Measurements from ENCODE around the gene KAT6B.
"Not testable (repeated sequence)": the region's sequence is repeated elsewhere in the genome, so short reads cannot be mapped to it uniquely, and the experiment has no call there.

KAT6B gene

DNA sequence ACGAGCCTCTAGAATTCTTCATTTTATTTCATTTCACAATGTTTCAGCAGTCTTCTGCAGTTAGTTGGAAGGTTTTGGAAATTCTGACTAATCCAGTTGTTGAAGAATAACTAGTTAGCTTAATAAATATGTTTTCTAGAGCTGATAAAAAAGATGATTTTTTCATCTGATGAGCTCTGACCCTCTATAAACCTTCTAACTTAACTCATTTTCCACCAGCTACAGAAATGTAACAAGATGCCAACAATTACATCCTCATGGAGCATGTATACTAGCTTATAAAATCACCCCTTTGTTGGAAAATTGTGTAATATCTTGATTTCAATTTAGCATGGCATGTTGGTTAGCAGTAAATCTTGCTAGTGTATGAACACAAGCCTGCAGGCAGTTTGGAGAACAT lies 33.1 kb downstream of the KAT6B start:
- no peak for DNase-seq (ENCODE audit: low spot score)

GRCh38 chr10:74862625-74863024 lies 36.2 kb downstream of the KAT6B start:
- no peak for DNase-seq (ENCODE audit: low spot score)

DNA sequence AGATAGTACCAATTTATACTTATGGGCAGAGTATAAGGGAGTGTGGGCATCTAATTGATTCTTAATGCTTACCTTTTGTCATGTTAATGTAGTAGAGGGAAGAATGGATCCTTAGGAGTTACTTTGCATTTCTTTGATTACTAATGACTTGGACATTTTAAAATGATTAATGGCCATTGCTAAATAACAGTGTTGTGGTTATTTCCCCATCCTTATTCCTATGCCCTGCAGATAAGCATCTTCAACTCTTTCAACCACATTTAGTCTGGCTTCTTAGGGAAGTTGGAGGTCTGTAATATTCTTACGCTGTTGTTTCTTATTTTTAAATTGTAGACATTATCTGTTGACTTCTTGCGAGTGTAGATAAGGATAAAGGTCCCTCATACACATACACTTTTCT lies 37.2 kb downstream of the KAT6B start:
- no peak for DNase-seq (ENCODE audit: low spot score)

DNA sequence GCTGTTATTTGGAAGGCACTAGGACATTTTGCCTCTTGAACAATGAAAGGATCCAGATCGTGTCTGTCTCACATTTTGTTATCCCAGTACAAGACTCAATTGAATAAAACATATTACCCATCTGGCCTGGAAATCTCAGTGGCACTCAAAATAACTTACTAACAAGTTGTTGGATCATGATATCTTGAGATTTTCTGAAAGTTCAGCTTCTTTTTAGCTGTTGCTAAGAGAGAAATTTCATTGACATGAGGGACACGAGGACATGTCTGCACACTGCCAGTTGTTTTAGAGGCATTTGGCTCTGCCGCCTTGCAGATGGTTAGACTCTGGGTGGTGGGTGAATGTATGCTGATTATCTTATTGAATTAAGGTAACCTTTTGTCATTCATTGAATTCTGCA lies 41.0 kb downstream of the KAT6B start:
- DNase-seq (ENCODE audit: low spot score): no peak

- DNase-seq (ENCODE audit: low spot score): no peak
These were observed 42.1 kb downstream of the KAT6B start for GRCh38 chr10:74868392-74868977.

- DNase-seq (ENCODE audit: low spot score): no peak
These were observed 43.2 kb downstream of the KAT6B start for GRCh38 chr10:74869635-74870034.

DNA sequence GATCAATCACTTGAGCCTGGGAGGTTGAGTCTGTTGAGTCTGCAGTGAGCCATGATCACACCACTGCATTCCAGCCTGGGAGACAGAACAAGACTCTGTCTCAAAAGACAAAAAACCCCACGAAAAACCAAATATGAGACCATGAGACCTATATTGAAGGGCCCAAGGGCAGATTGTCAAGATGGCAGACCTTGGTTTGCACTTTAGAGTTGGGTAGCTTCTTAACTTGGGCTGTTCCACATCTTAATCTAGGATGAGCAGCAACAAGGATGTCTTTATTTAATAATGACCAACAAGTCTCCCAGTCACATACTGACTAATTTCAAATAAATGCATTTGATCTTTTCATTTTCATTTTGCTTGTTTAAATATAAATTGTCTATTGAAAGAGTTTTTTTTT lies 43.8 kb downstream of the KAT6B start:
- DNase-seq (ENCODE audit: low spot score): no peak

DNA sequence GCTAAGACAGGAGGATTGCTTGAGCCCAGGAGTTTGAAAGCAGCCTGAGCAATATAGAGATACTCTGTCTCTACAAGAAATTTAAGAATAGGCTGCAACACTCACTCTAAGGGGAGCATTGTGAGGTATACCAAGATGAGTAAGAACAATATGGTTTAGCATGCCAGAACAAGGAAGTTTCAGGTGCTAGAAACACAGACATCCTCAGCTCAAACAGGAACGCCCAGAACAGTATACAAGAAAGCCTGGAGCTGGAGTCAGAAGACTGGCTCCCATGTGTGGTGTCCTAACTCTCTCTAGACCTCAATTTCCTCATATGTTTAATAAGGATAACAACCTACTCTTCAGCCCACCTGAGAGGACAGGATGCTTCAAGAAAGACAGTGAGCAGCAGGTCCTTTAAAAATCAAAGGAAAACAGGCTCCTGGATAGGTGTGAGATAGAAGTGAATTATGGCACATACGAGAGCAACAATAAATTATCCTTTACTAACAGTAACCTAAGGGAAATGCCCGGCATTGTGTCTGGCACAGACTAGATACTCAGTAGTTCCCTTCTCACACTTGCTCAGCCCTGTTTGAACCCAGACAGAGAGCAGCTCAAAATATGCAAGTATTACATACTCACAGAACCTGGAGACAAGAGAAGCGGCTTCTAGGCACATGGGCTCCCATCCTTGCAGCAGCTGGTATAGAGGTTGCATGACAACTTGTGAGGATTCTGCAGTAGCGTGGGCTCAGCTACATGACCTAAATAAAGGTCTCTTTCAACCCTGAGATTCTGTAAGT lies 45.4 kb downstream of the KAT6B start:
- no peak for DNase-seq (ENCODE audit: low spot score)

DNA sequence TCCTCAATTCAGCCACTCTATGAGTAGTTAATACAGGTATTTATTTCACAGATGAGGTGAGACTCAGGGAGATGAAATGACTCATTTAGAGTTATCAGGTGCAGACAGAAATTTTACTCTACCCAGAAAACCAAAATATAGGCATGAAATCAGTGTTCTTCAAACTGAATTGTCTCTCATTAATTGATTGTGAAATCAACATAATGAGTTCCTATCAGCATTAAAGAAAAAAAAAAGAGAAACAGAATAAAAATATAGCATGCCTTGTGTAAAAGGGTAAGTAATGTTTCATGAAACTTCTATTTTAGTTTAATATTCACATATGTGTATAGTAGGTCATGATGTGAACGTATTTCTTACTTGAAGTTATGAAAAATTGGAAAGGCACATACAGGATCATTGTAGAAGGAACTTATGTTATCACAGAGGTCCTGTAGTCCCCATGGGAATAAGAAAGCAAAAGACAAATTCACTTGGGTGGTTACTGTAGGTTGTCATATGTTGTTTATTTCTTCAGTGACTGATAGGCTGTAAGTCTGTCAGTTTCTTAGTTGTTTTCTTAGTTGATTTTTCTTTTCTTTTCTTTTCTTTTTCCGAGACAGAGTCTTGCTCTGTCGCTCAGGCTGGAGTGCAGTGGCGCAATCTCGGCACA lies 47.5 kb downstream of the KAT6B start:
- no peak for DNase-seq (ENCODE audit: low spot score)

GRCh38 chr10:74874649-74875048 lies 48.2 kb downstream of the KAT6B start:
- DNase-seq (ENCODE audit: low spot score): no peak

DNA sequence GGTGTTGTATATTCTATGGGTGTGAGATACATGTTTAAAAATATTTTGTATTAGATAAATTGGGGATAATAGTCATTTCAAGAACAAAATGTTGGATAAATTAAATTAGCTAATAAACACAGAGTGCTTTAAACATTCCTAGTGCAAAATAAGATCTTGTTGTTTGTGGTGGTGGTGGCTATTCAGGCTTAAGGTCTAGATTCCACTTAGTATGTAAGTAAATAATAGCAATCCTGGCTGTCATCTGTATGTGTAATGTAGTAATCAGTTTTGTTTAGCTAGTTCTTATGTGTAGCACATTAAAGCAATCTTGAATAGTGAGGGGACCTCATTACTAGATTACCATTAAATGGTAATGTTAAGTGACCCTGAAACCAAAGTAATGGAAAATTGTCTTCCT lies 48.7 kb downstream of the KAT6B start:
- no peak for DNase-seq (ENCODE audit: low spot score)

- no peak for DNase-seq (ENCODE audit: low spot score)
These were observed 49.6 kb downstream of the KAT6B start for GRCh38 chr10:74875966-74876365.

GRCh38 chr10:74877054-74877453 lies 50.7 kb downstream of the KAT6B start:
- not testable (repeated sequence) for DNase-seq (ENCODE audit: low spot score)

DNA sequence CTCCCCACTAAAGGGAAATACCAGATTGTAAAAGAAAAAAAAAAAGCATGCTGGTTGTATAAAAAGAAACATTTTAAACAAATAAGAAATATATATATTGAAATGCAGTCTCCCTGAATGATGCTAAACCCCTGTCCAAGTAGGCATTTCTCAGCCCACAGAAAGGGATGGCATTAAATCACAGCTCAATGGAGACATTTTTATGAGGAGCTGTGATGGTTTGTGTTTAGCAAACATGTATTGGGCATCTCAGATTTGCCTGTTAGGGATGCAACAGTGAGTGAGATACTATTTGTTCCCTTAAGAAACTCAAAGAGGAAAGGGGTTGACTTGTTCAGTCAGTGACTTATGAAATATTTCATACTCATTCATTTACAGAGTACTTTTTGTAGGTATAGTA lies 51.5 kb downstream of the KAT6B start:
- no peak for DNase-seq (ENCODE audit: low spot score)

- no peak for DNase-seq (ENCODE audit: low spot score)
These were observed 53.6 kb downstream of the KAT6B start for GRCh38 chr10:74880041-74880440.

DNA sequence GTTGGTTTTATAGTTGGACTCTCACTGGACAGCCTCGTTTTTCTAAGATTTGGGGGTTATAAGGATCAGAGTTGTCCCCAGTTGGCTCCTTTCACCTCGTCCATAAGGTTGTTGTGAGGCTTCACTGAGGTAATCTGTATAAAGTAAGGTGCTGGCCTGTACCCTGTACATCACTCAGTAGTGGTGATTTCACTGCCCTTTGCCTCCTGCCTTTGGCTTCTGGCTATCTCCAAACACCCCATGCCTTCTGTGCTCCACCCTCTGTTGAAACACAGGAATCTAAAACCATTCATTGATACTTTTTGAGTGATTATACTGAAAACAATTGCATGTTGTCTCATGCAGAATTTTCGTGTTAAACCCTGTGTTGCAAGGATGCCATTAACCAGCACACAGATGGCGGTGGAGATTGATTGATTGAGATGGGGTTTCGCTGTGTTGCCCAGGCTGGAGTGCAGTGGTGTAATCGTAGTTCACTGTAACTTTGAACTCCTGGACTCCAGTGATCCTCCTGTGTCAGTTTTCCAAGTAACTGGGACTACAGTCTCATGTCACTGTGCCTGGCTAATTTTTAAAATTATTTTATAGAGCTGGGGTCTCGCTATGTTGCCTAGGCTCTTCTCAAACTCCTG lies 55.0 kb downstream of the KAT6B start:
- no peak for DNase-seq (ENCODE audit: low spot score)

DNA sequence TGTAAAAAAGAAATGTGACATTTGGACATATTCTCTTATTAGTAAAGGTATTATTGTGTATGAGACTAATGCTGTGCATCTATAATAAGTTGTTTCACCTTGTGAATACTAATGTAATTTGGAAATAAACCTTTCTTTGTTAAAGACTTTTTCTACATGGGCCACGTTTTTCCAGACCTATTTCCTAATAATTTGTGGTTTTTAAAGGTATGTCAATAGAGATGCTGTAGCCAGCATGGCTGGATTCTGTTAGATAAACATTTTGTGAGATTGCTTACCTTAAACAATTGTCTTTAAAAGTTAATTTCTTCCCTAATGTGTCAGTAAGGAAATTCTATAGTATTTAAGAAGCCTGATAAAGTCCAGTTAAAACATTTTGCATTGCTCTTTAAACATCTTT lies 56.0 kb downstream of the KAT6B start:
- DNase-seq (ENCODE audit: low spot score): no peak

- no peak for DNase-seq (ENCODE audit: low spot score)
These were observed 56.4 kb downstream of the KAT6B start for GRCh38 chr10:74882831-74883230.

DNA sequence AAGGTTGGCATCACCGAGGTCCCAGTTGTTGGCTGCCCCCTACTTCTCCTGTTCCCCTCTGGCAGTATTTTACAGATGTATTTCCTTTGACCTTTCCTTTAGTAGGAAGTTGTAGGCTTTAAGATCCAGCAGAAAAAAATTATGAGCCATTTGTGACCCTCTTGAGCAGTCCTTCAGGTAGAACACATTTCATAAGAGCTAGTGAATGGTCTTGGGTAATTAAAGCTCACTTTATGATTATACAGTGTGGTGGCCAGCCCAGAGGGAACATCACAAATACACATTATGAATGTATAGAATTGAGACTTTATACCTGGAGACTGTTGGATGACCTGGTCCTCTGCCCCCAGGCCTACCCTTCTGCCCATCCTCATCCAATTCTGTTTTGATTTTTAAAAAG lies 57.0 kb downstream of the KAT6B start:
- no peak for DNase-seq (ENCODE audit: low spot score)

GRCh38 chr10:74887614-74888284 lies 61.3 kb downstream of the KAT6B start:
- DNase-seq (ENCODE audit: low spot score): no peak

GRCh38 chr10:74888962-74889661 lies 62.7 kb downstream of the KAT6B start:
- no peak for DNase-seq (ENCODE audit: low spot score)

DNA sequence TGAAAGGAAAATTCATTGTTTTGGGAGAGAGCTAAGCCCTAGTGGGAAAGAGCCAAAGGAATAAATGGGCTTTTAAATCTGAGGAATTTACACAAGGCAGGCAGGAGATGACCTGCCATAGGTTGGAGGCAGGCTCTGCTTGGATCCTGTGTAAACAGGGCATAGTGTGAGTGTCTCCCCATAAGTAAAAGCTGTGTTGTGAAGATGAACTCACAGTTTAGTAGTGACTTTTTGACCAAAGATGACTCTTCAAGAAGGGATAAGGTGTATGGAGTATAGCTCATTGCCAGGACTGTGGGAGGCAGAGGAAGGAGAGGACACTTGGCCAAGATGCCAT lies 63.2 kb downstream of the KAT6B start:
- DNase-seq (ENCODE audit: low spot score): no peak
